Aorta (tissue), 5 donors: ENCODE data around the gene CD177. TPM values are rescaled to one million over a fixed set of nuclear protein-coding genes. Genes with fewer than 3 reads are reported as not detected.
"Not testable (repeated sequence)": the region's sequence is repeated elsewhere in the genome, so short reads cannot be mapped to it uniquely, and the experiment has no call there.

Experiments
- ATAC-seq: fragments of 200-7000 bp; cut with Tn5 transposase; one replicate; pipeline ENCODE4 v1.9.1; 2022; ENCODE audit warnings: moderate library complexity; ENCODE audit not compliant: low FRiP score
- DNase-seq, 2 donors: peaks; one replicate each; pipeline ENCODE4 v3.0.0-alpha.2; 2020
- H3K27ac ChIP-seq, 2 donors: one replicate each; pipeline ENCODE4 v1.5.1; 2013; ENCODE audit warnings: low read length in 2 of 2, mild to moderate bottlenecking in 2 of 2, moderate library complexity in 2 of 2, control low read depth in 1 of 2, inconsistent platforms in 1 of 2, low read depth in 1 of 2
- H3K27me3 ChIP-seq, 2 donors: one replicate each; pipeline ENCODE4 v1.6.1; 2013; ENCODE audit warnings: control low read depth in 1 of 2, low read length in 1 of 2, mild to moderate bottlenecking in 1 of 2, moderate library complexity in 1 of 2; ENCODE audit not compliant: insufficient read depth in 2 of 2, control insufficient read depth in 1 of 2
- H3K36me3 ChIP-seq, 2 donors: one replicate each; pipeline ENCODE4 v1.6.1; 2013; ENCODE audit warnings: control low read depth in 1 of 2, low read length in 1 of 2, mild to moderate bottlenecking in 1 of 2; ENCODE audit not compliant: insufficient read depth in 2 of 2, control insufficient read depth in 1 of 2
- H3K4me1 ChIP-seq, 2 donors: one replicate each; pipeline ENCODE4 v1.6.1; 2013; ENCODE audit warnings: low read length in 2 of 2, control low read depth in 1 of 2, mild to moderate bottlenecking in 1 of 2, moderate library complexity in 1 of 2; ENCODE audit not compliant: insufficient read depth in 2 of 2, control insufficient read depth in 1 of 2
- H3K4me3 ChIP-seq, 2 donors: one replicate each; pipeline ENCODE4 v1.5.1; 2013; ENCODE audit warnings: low read length in 2 of 2, control low read depth in 1 of 2, mild to moderate bottlenecking in 1 of 2
- H3K9me3 ChIP-seq: one replicate; pipeline ENCODE4 v1.6.1; 2013; ENCODE audit warnings: mild to moderate bottlenecking, low read length; ENCODE audit not compliant: control insufficient read depth
- WGBS, 2 donors: extraction: QIAGEN DNeasy Blood & Tissue Kit; methylation state at CpG; one replicate each; pipeline ENCODE4 v1.1.7; 2013; 5-methylcytosine and 5-hydroxymethylcytosine counted together
- intact Hi-C, 2 donors: fragments of 100-400 bp; cut with DNase I; formaldehyde crosslinking; loops; one replicate each; pipeline versions ENCODE4 v1.14.2 to v1.15.0; 2022
- polyA plus RNA-seq, 2 donors: library from polyadenylated mRNA; stranded (reverse); fragments of 200-250 nt; gene quantifications; one replicate each; pipeline ENCODE4 v1.2.3, GENCODE V29; 2013
- total RNA-seq, 2 donors: library from RNA; stranded (reverse); fragmentation: NEBNext Ultra II Directional; extraction: Animal tissue kit (Norgen Biotek cat#: 25700); gene quantifications; one replicate each; pipeline ENCODE4 v1.2.1, GENCODE V29; 2021
- donor health status: healthy with polysubstance abuse.
- donor health status: Bipolar disorder and iron deficiency.
- donor health status: DM: no; HTN: no; CAD: no.
- donor health status: DM: no; HTN: no; CAD: no.
- donor health status: DM: yes; HTN: yes; CAD: no.

The CD177 gene
- total and polyA plus RNA-seq, 4 donors = 0.13 to 6.0 (median 2.4) TPM

DNA sequence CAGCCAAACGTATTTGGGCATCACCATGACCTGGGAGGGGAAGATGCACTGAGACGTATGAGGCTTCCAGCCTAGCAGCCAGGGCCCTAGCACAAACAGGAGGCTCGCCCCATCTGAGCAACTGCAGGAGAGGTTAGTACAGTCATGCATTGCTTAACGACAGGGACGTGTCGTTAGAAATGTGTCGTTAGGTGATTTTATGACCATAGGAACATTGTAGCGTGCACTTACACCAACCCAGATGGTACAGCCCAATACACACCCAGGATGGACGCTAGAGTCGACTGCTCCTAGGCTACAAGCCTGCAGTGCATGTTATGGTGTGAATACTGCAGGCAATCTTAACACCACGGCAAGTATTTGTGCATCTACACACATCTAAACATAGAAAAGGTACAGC lies 9.3 kb downstream of the CD177 start:
- H3K4me3 ChIP-seq = no peak overlapping the region
- H3K27ac ChIP-seq = no peak overlapping the region
- H3K4me1 ChIP-seq = no peaks in the 10 kb centered on the region
- H3K27me3 ChIP-seq = no peaks in the 10 kb centered on the region
- no peaks in the 10 kb centered on the region for H3K36me3 ChIP-seq
- intact Hi-C loops = no loop called here
- no peaks in the 10 kb centered on the region for H3K9me3 ChIP-seq
- WGBS, 2 donors = 60 to 66% methylated on average over 11 of the region's 11 CpGs
- no peak for ATAC-seq
- DNase-seq = no peak

DNA sequence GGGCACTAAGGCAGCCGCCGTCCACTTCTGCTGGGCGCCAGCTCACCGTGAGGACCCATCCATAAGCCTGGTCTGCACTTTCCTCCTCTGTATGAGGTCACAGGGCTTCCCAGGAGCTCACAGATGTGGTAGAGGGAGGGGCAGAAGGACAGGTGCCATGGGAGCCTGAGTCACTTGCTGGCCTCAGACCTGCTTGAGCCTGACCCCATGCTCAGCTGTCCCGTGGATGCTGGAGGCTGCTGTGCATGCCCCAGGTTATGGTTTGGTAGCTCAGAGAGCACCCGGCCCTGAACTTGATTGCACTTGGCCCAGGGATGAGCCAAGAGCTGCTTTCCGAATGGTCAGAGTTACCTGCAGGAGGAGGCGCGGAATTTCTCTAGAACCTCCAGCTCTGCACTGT lies 12.2 kb downstream of the CD177 start:
- WGBS, 2 donors = 85 to 95% methylated on average over 5 of the region's 9 CpGs
- H3K9me3 ChIP-seq, H3K4me3 ChIP-seq, DNase-seq, intact Hi-C loops, H3K27me3 ChIP-seq, H3K4me1 ChIP-seq, ATAC-seq, H3K27ac ChIP-seq, H3K36me3 ChIP-seq: not testable (repeated sequence)

DNA sequence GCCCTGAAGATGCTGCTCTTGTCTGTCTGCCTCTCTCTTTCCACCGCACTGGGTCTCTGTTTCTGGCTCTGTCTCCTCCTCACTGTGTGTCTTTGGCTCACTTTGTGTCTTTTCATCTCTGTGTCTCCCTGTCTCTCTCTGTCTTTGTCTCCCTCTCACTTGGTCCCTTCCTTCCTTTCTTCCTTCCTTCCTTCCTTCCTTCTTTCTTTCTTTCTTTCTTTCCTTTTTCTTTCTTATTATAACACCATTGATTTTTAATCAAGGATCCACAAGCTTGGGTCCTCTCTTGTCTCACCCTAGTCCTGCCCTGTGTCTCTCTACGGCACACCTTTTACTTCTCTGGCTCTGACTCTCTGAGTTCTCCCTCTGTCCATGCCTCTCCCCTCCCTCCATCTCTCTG lies 14.3 kb downstream of the CD177 start:
- Histone ChIP-seq H3K4me1 (no peaks in the 10 kb centered on the region), H3K27ac (no peak overlapping the region), H3K9me3 (no peaks in the 10 kb centered on the region), H3K4me3 (no peak overlapping the region), H3K36me3 (no peaks in the 10 kb centered on the region), H3K27me3 (no peaks in the 10 kb centered on the region)
- ATAC-seq = no peak
- no peak for DNase-seq
- 78% methylated on average over 1 to 2 of the region's 2 CpGs for WGBS, 2 donors
- intact Hi-C loops = no loop called here

DNA sequence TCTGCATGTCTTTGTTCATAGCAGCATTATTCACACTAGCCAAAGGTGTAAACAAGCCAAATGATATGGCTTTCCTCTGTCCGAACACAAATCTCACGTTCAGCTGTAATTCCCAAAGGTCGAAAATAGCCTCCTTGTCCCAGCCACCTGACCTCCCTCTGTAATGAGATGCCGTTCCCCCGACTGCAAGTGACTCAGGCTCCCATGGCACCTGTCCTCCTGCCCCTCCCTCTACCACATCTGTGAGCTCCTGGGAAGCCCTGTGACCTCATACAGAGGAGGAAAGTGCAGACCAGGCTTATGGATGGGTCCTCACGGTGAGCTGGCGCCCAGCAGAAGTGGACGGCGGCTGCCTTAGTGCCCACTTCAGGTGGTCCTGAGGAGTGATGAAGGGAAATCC lies 15.4 kb downstream of the CD177 start:
- H3K4me3 ChIP-seq, H3K9me3 ChIP-seq, ATAC-seq, H3K27me3 ChIP-seq, H3K27ac ChIP-seq, H3K36me3 ChIP-seq, H3K4me1 ChIP-seq, intact Hi-C loops, DNase-seq: not testable (repeated sequence)
- 46 to 61% methylated on average over 5 of the region's 9 CpGs for WGBS, 2 donors

DNA sequence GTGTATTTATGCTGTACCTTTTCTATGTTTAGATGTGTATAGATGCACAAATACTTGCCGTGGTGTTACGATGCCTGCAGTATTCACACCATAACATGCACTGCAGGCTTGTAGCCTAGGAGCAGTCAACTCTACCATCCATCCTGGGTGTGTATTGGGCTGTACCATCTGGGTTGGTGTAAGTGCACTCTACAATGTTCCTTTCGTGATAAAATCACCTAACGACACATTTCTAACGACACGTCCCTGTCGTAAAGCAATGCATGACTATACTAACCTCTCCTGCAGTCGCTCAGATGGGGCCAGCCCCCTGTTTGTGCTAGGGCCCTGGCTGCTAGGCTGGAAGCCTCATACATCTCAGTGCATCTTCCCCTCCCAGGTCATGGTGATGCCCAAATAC lies 18.4 kb downstream of the CD177 start:
- no peak for ATAC-seq
- H3K4me3 ChIP-seq = no peak overlapping the region
- 72 to 74% methylated on average over 8 of the region's 8 CpGs for WGBS, 2 donors
- no peaks in the 10 kb centered on the region for H3K4me1 ChIP-seq
- no peaks in the 10 kb centered on the region for H3K36me3 ChIP-seq
- H3K9me3 ChIP-seq = no peaks in the 10 kb centered on the region
- intact Hi-C loops = no loop called here
- DNase-seq = no peak
- no peaks in the 10 kb centered on the region for H3K27me3 ChIP-seq
- H3K27ac ChIP-seq = no peak overlapping the region

DNA sequence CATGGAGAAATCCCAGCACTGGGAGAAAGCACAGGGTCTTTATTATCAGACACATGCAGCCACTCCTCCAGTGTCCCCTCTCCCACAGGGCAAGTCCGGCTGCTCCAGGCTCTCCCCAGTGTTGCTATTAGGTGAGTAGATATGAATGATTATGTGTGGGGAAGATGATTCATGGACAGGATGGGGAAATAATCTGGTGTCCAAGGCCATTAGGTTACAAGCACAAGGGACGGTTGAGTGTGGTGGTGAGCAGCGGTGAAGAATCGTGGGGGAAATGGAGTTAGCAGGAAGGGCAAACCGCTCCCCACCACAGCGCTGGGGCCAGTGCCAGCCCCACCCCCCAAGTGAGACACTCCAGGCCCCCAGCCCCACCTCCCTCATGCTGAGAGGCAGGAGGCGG lies 19.0 kb downstream of the CD177 start:
- Histone ChIP-seq H3K4me3 (no peak overlapping the region), H3K27ac (no peak overlapping the region), H3K27me3 (no peaks in the 10 kb centered on the region), H3K4me1 (no peaks in the 10 kb centered on the region), H3K36me3 (no peaks in the 10 kb centered on the region), H3K9me3 (no peaks in the 10 kb centered on the region)
- WGBS, 2 donors = 71 to 82% methylated on average over 7 of the region's 7 CpGs
- no peak for ATAC-seq
- no peak for DNase-seq
- intact Hi-C loops = no loop called here

DNA sequence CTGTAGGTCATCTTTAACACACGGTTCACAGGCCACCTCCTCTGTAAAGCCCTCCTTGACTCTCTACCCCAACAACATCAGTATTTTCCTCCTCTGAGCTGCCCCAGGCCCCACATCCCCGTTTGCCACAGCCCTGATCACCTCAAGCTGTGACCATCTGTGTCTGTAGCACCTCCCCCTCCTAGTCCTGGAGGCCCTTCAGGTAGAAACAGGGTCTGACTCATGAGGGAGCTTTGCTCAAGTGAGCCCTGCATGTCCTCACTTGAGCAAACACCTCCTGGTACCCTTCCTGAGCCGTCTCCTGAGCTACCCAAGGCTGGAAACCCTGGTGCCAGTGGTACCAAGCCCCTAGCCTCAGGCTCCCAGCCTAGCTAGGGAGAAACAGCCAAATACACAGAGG lies 24.1 kb downstream of the CD177 start:
- H3K4me3 ChIP-seq, H3K4me1 ChIP-seq, DNase-seq, H3K27ac ChIP-seq, ATAC-seq, intact Hi-C loops, H3K27me3 ChIP-seq, H3K9me3 ChIP-seq, H3K36me3 ChIP-seq: not testable (repeated sequence)
- no CpG with 5 or more reads among the region's 3 CpGs for WGBS, 2 donors

DNA sequence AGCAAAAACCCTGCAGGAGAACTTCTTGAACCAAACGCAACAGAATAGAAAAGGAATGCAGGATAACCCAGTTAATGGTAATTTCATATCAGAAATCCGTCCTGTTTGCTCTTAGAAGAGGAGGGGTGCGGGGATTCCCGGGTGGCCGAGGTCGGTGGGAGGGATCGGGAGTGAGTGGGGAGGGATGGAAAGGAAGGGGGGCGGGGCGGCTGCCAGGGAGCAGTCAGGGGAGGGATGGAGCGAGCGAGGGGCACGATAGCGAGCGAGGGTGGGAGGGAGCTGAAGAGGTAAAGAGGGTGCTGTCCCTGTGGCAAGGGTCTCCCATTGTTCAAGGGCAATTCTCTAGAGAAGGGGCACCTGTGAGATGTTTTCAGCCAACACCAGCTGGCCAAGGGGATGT lies 26.5 kb downstream of the CD177 start:
- no peaks in the 10 kb centered on the region for H3K36me3 ChIP-seq
- no peak for ATAC-seq
- no peak overlapping the region for H3K4me3 ChIP-seq
- no peaks in the 10 kb centered on the region for H3K27me3 ChIP-seq
- 41 to 60% methylated on average over 13 to 14 of the region's 14 CpGs for WGBS, 2 donors
- H3K9me3 ChIP-seq = no peaks in the 10 kb centered on the region
- no peak for DNase-seq
- H3K4me1 ChIP-seq = no peaks in the 10 kb centered on the region
- H3K27ac ChIP-seq = no peak overlapping the region
- intact Hi-C loops = no loop called here

DNA sequence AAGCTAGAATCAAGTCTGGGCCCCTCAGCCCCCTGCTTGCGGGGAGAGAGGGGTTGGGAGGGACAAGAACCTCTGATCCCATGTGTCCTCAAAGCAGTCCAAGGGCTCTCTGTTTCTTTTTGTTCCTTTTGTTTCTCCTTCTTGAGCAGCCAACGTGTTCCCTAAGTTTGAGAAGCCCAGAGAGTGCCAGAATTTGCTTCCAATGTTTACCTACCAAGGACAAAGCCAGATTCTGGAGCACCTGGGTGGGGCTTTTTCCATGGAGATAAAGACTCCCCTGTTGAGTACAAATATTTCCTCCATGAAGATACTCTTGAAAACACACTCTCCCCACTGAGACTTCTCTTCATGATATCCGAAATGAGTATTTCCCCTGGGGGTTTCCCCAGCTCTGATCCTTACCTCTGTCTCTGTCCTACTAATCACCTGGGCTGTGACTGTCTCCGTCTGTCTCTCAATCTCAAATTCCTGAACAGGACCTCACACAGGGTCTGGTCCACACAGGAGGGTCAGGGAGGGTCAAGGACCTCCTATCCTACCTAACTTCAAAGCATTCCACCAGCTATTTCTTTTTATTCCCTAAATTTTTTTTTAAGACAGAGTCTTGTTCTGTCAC lies 27.4 kb downstream of the CD177 start:
- H3K9me3 ChIP-seq = no peaks in the 10 kb centered on the region
- no peaks in the 10 kb centered on the region for H3K36me3 ChIP-seq
- ATAC-seq (no peak), DNase-seq (no peak)
- H3K27ac ChIP-seq = no peak overlapping the region
- 49 to 51% methylated on average over 4 of the region's 4 CpGs for WGBS, 2 donors
- no peaks in the 10 kb centered on the region for H3K27me3 ChIP-seq
- no peaks in the 10 kb centered on the region for H3K4me1 ChIP-seq
- intact Hi-C loops = no loop called here
- H3K4me3 ChIP-seq = no peak overlapping the region
